CD14-positive monocyte (primary cell): ENCODE results near the gene ITGA2B. TPM values are rescaled to one million over a fixed set of nuclear protein-coding genes. Genes with fewer than 3 reads are reported as not detected.
"Not testable (repeated sequence)": the region's sequence is repeated elsewhere in the genome, so short reads cannot be mapped to it uniquely, and the experiment has no call there.

Source experiments
- DNase-seq, 3 donors: peaks; one replicate each; pipeline ENCODE4 v3.0.0-alpha.2; 2011 to 2022
- H2AFZ ChIP-seq: 2 replicates; pipeline ENCODE4 v1.6.0; 2012; ENCODE audit warnings: mild to moderate bottlenecking, low read depth, low read length, inconsistent platforms; ENCODE audit not compliant: insufficient read depth, poor library complexity, severe bottlenecking
- H3K27ac ChIP-seq, 2 donors: 1 replicate in 1 of 2; 2 replicates in 1 of 2; pipeline ENCODE4 v1.5.1; 2012 to 2013; ENCODE audit warnings: low read length in 2 of 2, control low read depth in 1 of 2, inconsistent platforms in 1 of 2, low read depth in 1 of 2, mild to moderate bottlenecking in 1 of 2
- H3K27me3 ChIP-seq, 2 donors: one replicate each; pipeline versions ENCODE4 v1.6.0 to v1.6.1; 2011 to 2013; ENCODE audit warnings: low read length in 2 of 2; ENCODE audit not compliant: control insufficient read depth in 2 of 2, insufficient read depth in 2 of 2
- H3K36me3 ChIP-seq, 2 donors: replicated peaks in 1 of 2; 1 replicate in 1 of 2; 2 replicates in 1 of 2; pipeline versions ENCODE4 v1.5.1 to v1.6.1; 2012 to 2013; ENCODE audit warnings: low read length in 2 of 2, control low read depth in 1 of 2, inconsistent platforms in 1 of 2, mild to moderate bottlenecking in 1 of 2; ENCODE audit not compliant: insufficient read depth in 2 of 2, control insufficient read depth in 1 of 2
- H3K4me1 ChIP-seq, 2 donors: 1 replicate in 1 of 2; 2 replicates in 1 of 2; pipeline versions ENCODE4 v1.5.1 to v1.6.1; 2012 to 2013; ENCODE audit warnings: low read length in 2 of 2, control low read depth in 1 of 2, inconsistent platforms in 1 of 2, mild to moderate bottlenecking in 1 of 2, moderate library complexity in 1 of 2; ENCODE audit not compliant: insufficient read depth in 2 of 2, control insufficient read depth in 1 of 2
- H3K4me2 ChIP-seq: replicated peaks from 2 replicates; pipeline ENCODE3; 2012; ENCODE audit warnings: low read length, moderate library complexity, mild to moderate bottlenecking; ENCODE audit not compliant: poor library complexity, severe bottlenecking; ENCODE audit errors: extremely low read depth
- H3K4me3 ChIP-seq, 3 experiments: fragments of 200-600 bp in 1 of 3; sonication (generic) in 1 of 3; replicated peaks in 1 of 3; 1 replicate in 2 of 3; 2 replicates in 1 of 3; pipeline ENCODE4 v1.5.1; 2011 to 2013; ENCODE audit warnings: low read length in 3 of 3, mild to moderate bottlenecking in 3 of 3, control low read depth in 2 of 3, low read depth in 2 of 3, inconsistent platforms in 1 of 3, moderate library complexity in 1 of 3
- H3K79me2 ChIP-seq: 2 replicates; pipeline ENCODE4 v1.6.0; 2012; ENCODE audit warnings: mild to moderate bottlenecking, control low read depth, inconsistent platforms, low read length, moderate library complexity; ENCODE audit not compliant: insufficient read depth
- H3K9ac ChIP-seq: 2 replicates; pipeline ENCODE4 v1.6.0; 2017; ENCODE audit warnings: low read length, mild to moderate bottlenecking; ENCODE audit not compliant: insufficient read depth, poor library complexity, severe bottlenecking
- H3K9me3 ChIP-seq, 2 donors: replicated peaks in 1 of 2; 1 replicate in 1 of 2; 2 replicates in 1 of 2; pipeline versions ENCODE4 v1.5.1 to v1.6.1; 2012 to 2013; ENCODE audit warnings: low read length in 2 of 2, control low read depth in 1 of 2; ENCODE audit not compliant: control insufficient read depth in 1 of 2, insufficient read depth in 1 of 2
- H4K20me1 ChIP-seq: 2 replicates; pipeline ENCODE4 v1.6.0; 2012; ENCODE audit warnings: mild to moderate bottlenecking, low read length, control low read depth, moderate library complexity; ENCODE audit not compliant: insufficient read depth
- H3K27ac Mint-ChIP-seq, 7 donors: one replicate each; pipeline ENCODE4 v1.8.0; 2020; ENCODE audit warnings: mild to moderate bottlenecking in 7 of 7, mixed read lengths in 7 of 7, moderate library complexity in 6 of 7, inconsistent platforms in 2 of 7
- H3K27me3 Mint-ChIP-seq, 3 donors: one replicate each; pipeline ENCODE4 v1.8.0; 2021 to 2022; ENCODE audit warnings: low read depth in 3 of 3, mild to moderate bottlenecking in 3 of 3, mixed read lengths in 3 of 3, moderate library complexity in 3 of 3, inconsistent platforms in 1 of 3
- H3K36me3 Mint-ChIP-seq, 2 donors: one replicate each; pipeline ENCODE4 v1.8.0; 2020; ENCODE audit warnings: mixed read lengths in 2 of 2, inconsistent platforms in 1 of 2, mild to moderate bottlenecking in 1 of 2
- H3K4me1 Mint-ChIP-seq: one replicate; pipeline ENCODE4 v1.8.0; 2020; ENCODE audit warnings: mild to moderate bottlenecking, mixed read lengths
- H3K4me3 Mint-ChIP-seq, 2 donors: one replicate each; pipeline ENCODE4 v1.8.0; 2020; ENCODE audit warnings: mild to moderate bottlenecking in 2 of 2, mixed read lengths in 2 of 2, moderate library complexity in 1 of 2
- H3K9me3 Mint-ChIP-seq, 7 donors: one replicate each; pipeline ENCODE4 v1.8.0; 2020 to 2022; ENCODE audit warnings: mixed read lengths in 7 of 7, mild to moderate bottlenecking in 6 of 7, moderate library complexity in 6 of 7, inconsistent platforms in 2 of 7
- WGBS: methylation state at CpG from one replicate; pipeline ENCODE4 v1.1.5; 2013; ENCODE audit warnings: missing lambda C conversion rate; ENCODE audit not compliant: insufficient coverage; 5-methylcytosine and 5-hydroxymethylcytosine counted together
- intact Hi-C, 2 donors: fragments of 100-400 bp; cut with micrococcal nuclease; formaldehyde crosslinking; loops; one replicate each; pipeline versions ENCODE4 v1.15.0 to v1.15.1; 2023
- polyA plus RNA-seq, 3 donors: library from polyadenylated mRNA; depleted of rRNA in 1 of 3; unstranded in 2 of 3; stranded (reverse) in 1 of 3; fragments of 300-500 nt in 2 of 3; fragments of >200 nt in 1 of 3; fragmentation: Illumina TruSeq in 2 of 3; gene quantifications; 1 replicate in 2 of 3; 2 replicates in 1 of 3; pipeline ENCODE4 v1.2.3, GENCODE V29; 2012 to 2021
- TF ChIP-seq, protein P1 (sequence below): fragments of 200-600 bp; IDR thresholded peaks from one replicate; pipeline ENCODE4 v1.8.0; 2022; ENCODE audit warnings: antibody characterized with exemption, mild to moderate bottlenecking

The ITGA2B gene
- polyA plus RNA-seq, 3 donors: 0.21 to 1.2 (median 1.1) TPM

- TF ChIP-seq, protein P1, sequence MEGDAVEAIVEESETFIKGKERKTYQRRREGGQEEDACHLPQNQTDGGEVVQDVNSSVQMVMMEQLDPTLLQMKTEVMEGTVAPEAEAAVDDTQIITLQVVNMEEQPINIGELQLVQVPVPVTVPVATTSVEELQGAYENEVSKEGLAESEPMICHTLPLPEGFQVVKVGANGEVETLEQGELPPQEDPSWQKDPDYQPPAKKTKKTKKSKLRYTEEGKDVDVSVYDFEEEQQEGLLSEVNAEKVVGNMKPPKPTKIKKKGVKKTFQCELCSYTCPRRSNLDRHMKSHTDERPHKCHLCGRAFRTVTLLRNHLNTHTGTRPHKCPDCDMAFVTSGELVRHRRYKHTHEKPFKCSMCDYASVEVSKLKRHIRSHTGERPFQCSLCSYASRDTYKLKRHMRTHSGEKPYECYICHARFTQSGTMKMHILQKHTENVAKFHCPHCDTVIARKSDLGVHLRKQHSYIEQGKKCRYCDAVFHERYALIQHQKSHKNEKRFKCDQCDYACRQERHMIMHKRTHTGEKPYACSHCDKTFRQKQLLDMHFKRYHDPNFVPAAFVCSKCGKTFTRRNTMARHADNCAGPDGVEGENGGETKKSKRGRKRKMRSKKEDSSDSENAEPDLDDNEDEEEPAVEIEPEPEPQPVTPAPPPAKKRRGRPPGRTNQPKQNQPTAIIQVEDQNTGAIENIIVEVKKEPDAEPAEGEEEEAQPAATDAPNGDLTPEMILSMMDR: no peak
- peak overlapping the region in 1 of 2 donors; percentile 4 for H3K4me3 Mint-ChIP-seq
- Histone ChIP-seq H3K4me3 (peak overlapping the region in 1 of 3 experiments; percentile 92), H2AFZ (no peak overlapping the region), H3K79me2 (peaks cover 63% of the 10 kb centered on the region), H4K20me1 (peaks cover 86% of the 10 kb centered on the region), H3K9me3 (no peaks in the 10 kb centered on the region), H3K27ac (peak overlapping the region; percentile 49 to 88), H3K4me1 (peaks cover 60 to 84% of the 10 kb centered on the region in 2 donors), H3K27me3 (no peaks in the 10 kb centered on the region), H3K9ac (peak overlapping the region; percentile 15), H3K4me2 (peak overlapping the region; percentile 88), H3K36me3 (peaks cover 45 to 48% of the 10 kb centered on the region in 2 donors)
- no peak for DNase-seq
- WGBS: 95% methylated on average over 6 of the region's 6 CpGs
- peak overlapping the region in 6 of 7 donors; percentile 89 to 98 (median 93) for H3K27ac Mint-ChIP-seq
- peaks cover 51 to 57% of the 10 kb centered on the region in 2 donors for H3K36me3 Mint-ChIP-seq
- intact Hi-C loops: loop anchor here in 1 of 2 donors (5.0 kb wide), 2 partner anchors 72 to 147 kb away; no protein-coding TSS in a partner anchor
- H3K4me1 Mint-ChIP-seq: peaks cover 68% of the 10 kb centered on the region
- peaks cover 0 to 4% (median 2%) of the 10 kb centered on the region in 3 donors for H3K27me3 Mint-ChIP-seq
- H3K9me3 Mint-ChIP-seq: peaks cover 0 to 4% (median 0%) of the 10 kb centered on the region in 7 donors
These were observed 40.5 kb downstream of the ITGA2B start for GRCh38 chr17:44348988-44349364.

DNA sequence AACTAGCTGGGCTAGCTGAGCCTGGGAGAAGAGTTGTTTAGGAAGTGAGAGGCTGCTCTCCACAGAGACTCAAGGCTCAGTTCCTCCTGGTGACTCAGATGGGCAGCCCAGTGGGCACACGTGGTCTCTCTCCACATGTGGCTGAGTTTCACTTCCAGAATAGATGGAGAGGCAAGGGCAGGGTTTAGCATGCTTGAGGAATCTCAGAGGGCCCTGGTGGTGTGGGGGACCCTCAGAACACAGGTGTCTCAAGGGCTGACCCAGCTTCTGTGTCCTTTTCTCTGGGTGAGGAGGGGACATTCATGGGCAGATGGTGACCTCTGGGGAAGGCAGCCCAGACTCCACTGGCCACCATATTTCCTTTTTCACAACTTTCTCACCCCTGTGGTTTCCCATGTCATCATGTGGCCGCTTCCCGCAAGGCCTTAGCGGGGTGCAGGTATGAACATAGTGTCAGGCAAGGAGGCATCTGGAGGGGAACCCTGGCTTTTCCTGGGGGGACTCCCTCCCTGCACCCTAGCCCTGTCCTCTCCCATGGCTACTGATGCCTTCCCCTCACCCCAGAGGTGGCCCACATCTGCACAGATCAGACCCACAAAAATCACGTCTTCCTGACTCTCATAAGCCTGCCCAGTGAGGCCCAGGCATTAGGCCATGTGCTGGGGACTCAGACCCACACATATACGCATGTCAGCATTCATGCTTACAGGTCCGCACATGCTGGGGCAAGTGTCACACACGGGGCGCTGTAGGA, 41.0 kb downstream of the ITGA2B start:
- peak overlapping the region in 1 of 3 experiments; percentile 92 for H3K4me3 ChIP-seq
- Mint-ChIP-seq H3K27me3 (peaks cover 0 to 3% (median 2%) of the 10 kb centered on the region in 3 donors), H3K9me3 (peaks cover 0 to 7% (median 0%) of the 10 kb centered on the region in 7 donors), H3K36me3 (peaks cover 53 to 57% of the 10 kb centered on the region in 2 donors), H3K27ac (peak overlapping the region; percentile 89 to 98 (median 93)), H3K4me1 (peaks cover 73% of the 10 kb centered on the region), H3K4me3 (peak overlapping the region; percentile 51 to 77)
- peak; percentile 91 to 97 (median 97) for DNase-seq
- H3K79me2 ChIP-seq: peaks cover 67% of the 10 kb centered on the region
- H3K4me1 ChIP-seq: peaks cover 62 to 86% of the 10 kb centered on the region in 2 donors
- H3K9me3 ChIP-seq: no peaks in the 10 kb centered on the region
- H3K9ac ChIP-seq: peak overlapping the region; percentile 18
- H3K36me3 ChIP-seq: peaks cover 45 to 48% of the 10 kb centered on the region in 2 donors
- no peaks in the 10 kb centered on the region for H3K27me3 ChIP-seq
- TF ChIP-seq, protein P1: no peak
- peaks cover 83% of the 10 kb centered on the region for H4K20me1 ChIP-seq
- peak overlapping the region; percentile 88 to 98 for H3K27ac ChIP-seq
- no peak overlapping the region for H2AFZ ChIP-seq
- peak overlapping the region; percentile 88 for H3K4me2 ChIP-seq
- WGBS: 59% methylated on average over 6 of the region's 9 CpGs
- intact Hi-C loops: loop anchor here in 1 of 2 donors (5.0 kb wide), 2 partner anchors 71 to 146 kb away; no protein-coding TSS in a partner anchor

GRCh38 chr17:44347206-44348055, 42.0 kb downstream of the ITGA2B start:
- peaks cover 57 to 77% of the 10 kb centered on the region in 2 donors for H3K4me1 ChIP-seq
- H2AFZ ChIP-seq, H3K9me3 Mint-ChIP-seq, H3K27me3 Mint-ChIP-seq, DNase-seq, H3K27me3 ChIP-seq, H3K9me3 ChIP-seq: not testable (repeated sequence)
- Mint-ChIP-seq H3K4me3 (peak overlapping the region; percentile 27 to 82), H3K4me1 (peaks cover 64% of the 10 kb centered on the region), H3K27ac (peak overlapping the region; percentile 93 to 98 (median 93)), H3K36me3 (peaks cover 45 to 48% of the 10 kb centered on the region in 2 donors)
- H3K27ac ChIP-seq: peak overlapping the region; percentile 88 to 98
- intact Hi-C loops: loop anchor here in 1 of 2 donors (5.0 kb wide), 2 partner anchors 70 to 145 kb away; no protein-coding TSS in a partner anchor
- peaks cover 67% of the 10 kb centered on the region for H3K79me2 ChIP-seq
- H3K36me3 ChIP-seq: peaks cover 37 to 38% of the 10 kb centered on the region in 2 donors
- peak overlapping the region; percentile 88 for H3K4me2 ChIP-seq
- peak overlapping the region; percentile 18 for H3K9ac ChIP-seq
- 72% methylated on average over 5 of the region's 18 CpGs for WGBS
- peak overlapping the region in 1 of 3 experiments; percentile 92 for H3K4me3 ChIP-seq
- peaks cover 74% of the 10 kb centered on the region for H4K20me1 ChIP-seq
